C1 segment of cervical spinal cord (tissue), 14 donors: ENCODE measurements around the gene CAMTA1.

ENCODE experiments used
- DNase-seq, 14 donors: peaks; one replicate each; lab custom pipeline; 2025; lab: John Stamatoyannopoulos, UW

CAMTA1 gene

DNA sequence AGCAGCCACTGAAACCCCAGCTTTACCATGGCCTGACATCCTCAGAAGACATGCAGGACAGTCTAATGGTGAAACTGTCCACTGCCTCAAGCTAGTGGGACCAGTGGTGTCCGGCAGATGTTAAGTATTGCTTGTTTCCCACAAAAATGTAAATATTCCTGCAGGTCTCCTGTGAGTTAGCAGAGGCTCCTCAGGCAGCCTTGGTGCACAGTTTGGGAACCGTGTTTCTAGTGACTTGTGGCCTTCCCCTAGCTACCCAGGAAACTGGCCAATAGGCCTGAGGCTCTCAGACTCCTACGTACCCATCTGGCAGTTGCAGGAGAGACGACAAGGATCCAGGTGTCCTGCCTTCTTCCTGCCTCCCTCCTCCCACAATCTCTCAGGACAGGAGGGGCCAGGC, 142.4 kb downstream of the CAMTA1 start:
- DNase-seq, result no peak

DNA sequence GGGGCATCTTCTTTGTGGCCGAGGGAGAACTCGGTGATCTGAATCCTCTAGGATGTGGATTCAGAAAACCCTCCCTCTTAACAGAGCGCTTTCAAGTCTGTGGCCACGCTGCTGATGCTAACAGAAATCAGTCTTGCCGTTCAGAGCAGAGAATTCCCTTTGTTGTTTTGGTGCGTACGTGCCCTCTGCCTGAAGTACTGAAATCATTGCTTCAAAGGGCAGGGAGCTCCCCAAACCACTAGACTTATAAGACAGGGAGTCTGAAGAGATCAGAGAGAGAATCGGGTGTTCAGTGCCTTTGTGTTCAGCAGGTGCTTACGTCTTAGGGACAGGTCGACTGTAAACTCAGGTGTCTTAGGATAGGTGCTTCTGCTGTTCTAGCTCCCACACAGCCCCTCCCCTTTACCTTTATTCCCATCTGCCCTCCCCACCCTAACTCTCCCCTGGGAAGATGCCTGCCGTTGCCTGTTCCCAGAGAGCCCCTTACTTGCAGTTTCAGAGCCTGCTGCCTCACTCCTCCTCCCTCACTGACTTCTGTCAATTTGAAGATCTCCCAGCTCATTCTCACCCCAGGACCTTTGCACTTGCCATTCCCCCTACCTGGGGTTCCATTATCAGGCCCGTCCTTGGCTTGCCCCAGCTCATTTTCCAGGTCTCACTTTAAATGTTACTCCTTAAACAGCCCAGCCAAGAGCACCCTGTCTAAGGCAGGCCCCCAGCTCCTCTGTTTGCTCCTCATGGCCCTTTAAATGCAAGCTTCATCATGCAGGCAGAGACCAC, 143.0 kb downstream of the CAMTA1 start:
- no peak for DNase-seq

DNA sequence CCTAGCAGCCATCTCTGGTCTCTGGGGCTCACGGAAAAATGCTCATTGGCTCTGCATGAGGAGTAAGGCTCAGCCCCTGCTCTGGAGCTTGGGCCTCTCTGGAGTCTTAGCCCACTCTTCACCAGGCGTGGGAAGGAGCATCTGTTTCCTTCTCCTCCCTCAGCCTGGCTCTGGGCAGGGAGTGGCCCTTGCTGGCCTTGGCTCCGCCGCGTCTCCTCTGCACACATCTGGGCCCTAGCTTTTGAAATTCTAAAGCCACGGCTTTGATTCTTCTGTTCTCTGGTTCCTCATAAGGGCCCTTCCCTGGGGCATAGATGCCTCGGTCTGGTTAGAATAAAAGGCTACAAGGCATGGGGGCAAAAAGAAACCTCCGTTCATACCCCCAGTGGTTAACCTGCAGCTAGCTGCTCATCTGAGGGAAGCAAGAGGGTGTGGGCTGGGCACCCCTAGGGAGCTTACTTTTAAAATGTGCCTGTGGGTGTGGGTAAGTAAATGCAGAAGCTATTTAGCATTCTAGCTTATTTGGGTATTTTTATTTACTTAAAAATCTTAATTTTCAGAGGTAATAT, 145.6 kb downstream of the CAMTA1 start:
- no peak for DNase-seq

DNA sequence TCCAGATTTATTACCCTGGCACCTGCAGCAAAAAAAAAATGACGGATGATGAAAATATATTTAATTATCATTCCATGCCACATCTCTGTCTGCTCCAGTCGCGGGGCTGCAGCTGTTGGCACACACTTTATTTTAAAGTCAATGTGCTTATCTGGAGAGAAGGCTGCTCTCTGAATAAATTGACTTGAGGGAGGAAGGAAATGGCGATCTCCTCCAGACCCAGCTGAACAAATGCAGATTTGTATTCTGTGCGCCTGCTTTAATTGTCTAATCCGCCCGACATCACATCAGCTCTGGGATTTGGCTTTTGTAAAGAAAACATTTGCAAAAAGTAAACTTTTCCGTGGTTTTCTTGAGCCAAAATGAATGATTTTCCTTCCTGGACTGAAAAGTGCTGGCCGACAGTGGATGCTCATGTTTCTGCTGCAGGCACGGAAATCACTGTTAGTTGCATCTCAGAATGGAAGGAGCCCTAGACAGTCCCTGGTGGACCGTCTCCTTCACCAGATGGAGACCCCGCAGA, 150.2 kb downstream of the CAMTA1 start:
- DNase-seq, result no peak

GRCh38 chr1:6935911-6936690, 150.8 kb downstream of the CAMTA1 start:
- DNase-seq, result no peak

DNA sequence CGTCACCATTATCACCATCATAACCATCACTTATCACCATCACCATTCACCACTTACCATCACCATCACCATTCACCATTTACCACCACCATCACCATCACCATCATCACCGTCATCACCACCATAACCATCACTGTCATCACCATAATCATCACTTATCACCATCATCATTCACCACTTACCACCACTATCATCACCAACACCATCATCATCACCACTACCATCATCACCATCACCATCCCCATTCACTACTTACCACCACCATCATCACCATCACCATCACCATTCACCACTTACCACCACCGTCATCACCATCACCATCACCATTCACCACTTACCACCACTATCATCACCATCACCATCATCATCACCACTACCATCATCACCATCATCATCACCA, 151.8 kb downstream of the CAMTA1 start:
- DNase-seq, result no peak

DNA sequence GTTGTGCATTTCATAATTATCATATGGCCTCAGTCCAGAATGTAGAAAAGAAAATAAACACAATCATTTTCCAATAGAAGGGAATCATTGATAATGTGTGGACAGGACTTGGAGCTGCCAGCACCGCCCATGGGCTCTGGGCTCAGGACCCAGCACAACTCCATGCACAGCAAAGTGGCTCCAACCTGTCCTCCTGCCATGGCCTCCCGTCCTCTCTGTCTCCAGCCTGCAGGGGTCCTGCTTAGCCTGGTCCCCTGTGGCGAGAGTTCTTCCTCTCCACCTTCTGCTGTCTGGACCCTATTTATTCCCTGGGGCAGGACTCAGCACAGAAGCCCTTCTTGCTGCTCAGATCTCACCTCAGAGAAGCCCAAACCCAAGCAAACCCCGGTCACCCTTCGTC, 154.1 kb downstream of the CAMTA1 start:
- no peak for DNase-seq

DNA sequence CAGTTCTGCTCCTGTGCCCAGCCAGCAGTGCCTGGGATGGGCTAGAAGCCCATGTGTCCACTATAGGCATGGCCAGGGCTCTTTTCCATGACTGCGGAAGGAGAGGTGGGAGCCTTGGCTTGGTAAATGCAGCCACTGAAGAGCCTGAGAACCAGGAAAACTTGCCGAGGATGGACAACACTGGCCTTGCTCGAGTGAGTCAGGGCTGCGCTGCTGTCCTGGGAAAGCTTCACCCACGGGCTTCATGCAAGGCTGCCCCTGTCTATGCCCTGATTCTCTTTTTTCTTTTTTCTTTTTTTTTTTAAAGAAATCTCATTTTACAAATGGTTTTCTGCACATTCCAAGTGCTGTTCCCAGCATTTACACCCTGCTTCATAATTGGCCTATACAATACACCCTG, 156.5 kb downstream of the CAMTA1 start:
- DNase-seq, result no peak

DNA sequence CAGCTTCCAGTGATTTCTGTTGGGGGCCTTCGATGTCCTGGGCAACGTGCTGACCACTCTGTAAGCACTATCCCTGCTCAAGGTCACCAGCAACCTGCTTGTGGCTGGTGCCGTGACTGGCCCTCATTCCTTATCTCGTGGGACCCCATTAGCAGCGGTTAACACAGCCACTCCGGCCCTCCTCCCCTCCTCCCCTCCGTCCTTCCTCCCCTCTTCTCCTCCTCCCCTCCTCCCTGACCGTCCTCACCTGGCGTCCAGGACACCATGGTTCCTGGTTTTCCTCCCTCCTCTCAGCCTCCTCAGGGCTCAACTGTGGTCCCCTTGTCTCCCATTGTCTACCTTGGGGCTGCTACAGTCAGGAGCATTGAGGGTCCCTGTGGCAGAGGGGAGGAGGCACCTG, 157.7 kb downstream of the CAMTA1 start:
- DNase-seq, result no peak

- no peak for DNase-seq
Measured at GRCh38 chr1:6944434-6944833, 159.2 kb downstream of the CAMTA1 start.

DNA sequence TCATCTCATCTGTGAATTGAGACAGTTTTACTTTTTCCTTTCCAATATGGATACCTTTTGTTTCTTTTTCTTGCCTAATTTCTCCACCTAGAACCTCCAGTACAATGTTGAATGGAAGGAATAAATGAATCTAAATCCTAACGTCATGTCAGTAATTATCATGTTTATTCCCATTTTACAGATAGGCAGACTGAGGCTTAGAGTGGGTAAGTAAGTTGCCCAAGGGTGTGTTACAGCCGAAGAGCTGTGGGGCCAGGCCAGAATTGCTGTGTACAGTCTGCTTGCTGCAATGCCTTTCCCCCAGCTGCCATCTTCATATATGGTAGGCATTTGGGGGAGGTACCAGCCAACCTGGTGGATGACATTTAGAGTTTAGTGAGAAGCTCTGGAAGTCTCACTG, 162.7 kb downstream of the CAMTA1 start:
- no peak for DNase-seq

DNA sequence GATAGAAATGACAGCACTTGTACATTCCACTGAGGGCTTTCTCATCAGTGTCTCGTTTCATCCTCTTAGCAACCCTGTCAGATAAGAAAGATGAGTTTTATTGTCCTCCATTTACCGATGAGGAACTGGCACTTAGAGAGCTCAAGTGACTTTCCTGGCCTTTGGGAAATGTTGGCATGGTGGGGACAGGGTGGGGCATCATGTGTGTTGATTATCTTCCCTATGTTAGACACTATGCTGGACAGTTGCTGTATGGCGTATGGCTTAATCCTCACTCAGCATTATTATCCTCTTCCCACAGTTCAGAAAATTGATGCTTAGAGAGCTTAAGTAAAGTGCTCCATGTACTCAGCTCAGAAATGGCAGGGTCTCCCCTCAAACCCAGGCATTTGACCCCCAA, 163.2 kb downstream of the CAMTA1 start:
- no peak for DNase-seq

DNA sequence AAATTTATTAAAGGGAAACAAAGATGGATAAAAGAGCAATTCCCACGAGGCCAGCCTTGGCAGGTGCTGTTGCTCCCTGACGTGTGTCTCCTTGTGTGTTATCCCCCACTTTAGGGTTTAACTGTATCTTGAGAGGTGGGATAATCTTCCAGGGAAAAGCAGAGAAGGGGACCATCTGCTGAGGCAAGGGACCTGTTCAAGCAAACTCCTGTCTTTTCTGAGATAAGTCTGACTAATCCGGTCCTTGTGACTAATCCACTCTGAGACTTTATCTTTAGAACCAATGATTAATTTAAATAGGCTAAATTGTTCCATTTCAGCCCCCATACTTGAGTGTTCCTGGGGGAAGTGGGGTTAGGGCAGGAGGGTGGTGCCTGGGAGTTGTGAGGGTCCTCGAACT, 163.6 kb downstream of the CAMTA1 start:
- no peak for DNase-seq

DNA sequence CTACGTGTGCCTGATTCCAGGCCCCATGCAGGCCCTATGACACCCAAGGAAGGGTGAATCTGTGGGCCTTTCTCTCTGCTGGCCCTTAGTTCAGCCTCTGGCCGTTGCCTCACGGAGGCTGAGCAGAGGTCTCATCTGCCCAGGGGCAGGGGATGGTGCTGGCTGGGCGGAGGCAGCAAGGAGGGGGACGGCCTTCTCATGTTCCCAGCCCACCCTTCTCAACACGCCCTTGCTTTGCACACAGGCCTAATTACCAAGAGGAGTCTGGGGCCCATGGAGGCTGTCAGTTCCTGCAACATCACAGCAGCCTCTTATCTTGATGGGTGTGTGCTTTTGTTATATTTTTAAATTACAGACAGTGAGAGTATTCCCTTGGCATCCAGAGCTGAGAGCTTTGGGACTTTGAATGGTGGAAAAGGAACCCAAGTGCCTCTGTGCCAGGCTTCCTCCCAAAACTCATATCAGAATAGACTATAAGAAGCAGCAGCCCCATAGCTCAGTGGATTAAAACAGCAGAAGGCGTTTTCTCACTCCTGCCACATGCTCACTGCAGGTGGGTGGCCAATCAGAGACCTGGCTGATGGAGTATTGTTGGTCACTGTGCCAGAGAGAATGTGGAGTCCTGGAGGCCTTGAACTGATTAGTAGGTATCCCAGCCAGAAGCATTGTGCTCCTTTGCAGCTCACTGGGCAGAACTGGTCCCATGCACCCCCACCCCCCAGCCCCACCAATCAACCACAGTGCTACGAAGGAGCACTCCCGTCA, 164.9 kb downstream of the CAMTA1 start:
- DNase-seq, result peak in 1 of 14 donors; percentile 92

GRCh38 chr1:6951536-6951935, 166.3 kb downstream of the CAMTA1 start:
- no peak for DNase-seq

DNA sequence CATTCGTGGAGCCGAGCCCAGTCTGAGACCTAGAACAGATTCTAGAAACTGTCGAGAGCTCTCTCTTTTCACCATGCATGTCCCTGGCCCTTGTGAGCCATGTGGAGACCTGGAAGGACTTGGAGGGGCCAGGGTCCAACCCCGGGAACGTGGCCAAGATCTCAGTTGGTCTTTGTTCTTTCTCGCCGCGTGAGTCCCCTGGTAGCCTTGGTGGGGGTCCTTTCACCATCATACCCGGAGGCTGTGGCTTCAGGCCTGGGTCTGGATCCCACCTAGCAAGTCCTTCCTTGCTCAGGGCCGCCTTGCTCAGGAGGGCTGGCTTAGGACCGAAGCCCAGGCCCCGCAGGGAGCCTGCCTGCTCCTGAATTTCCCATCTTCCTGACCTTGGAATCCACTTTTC, 168.0 kb downstream of the CAMTA1 start:
- no peak for DNase-seq

DNA sequence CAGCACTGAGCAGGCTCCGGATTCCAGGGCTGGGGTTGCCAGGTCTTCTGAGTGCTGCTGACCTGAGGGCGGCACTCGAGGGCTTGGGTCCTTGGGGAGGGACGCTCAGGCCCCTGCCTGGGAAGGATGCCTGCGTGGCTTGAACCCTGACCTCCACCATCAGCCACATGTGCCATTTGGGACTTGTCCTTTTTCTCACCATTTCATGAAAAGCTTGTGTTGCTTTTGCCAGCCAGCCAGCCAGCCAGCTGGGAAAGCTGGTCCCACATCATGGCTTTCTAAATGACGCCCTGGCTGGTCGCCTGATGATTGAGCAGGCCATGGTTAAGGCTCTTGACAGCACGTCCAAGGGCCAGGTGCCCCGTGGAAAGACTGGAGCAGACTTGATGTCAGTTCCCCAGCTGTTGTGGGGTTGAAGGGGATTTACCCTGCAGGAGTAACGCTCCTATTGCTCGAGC, 168.7 kb downstream of the CAMTA1 start:
- DNase-seq, result no peak

- no peak for DNase-seq
Measured at GRCh38 chr1:6954591-6954990, 169.3 kb downstream of the CAMTA1 start.

GRCh38 chr1:6955357-6956094, 170.3 kb downstream of the CAMTA1 start:
- DNase-seq, result no peak

DNA sequence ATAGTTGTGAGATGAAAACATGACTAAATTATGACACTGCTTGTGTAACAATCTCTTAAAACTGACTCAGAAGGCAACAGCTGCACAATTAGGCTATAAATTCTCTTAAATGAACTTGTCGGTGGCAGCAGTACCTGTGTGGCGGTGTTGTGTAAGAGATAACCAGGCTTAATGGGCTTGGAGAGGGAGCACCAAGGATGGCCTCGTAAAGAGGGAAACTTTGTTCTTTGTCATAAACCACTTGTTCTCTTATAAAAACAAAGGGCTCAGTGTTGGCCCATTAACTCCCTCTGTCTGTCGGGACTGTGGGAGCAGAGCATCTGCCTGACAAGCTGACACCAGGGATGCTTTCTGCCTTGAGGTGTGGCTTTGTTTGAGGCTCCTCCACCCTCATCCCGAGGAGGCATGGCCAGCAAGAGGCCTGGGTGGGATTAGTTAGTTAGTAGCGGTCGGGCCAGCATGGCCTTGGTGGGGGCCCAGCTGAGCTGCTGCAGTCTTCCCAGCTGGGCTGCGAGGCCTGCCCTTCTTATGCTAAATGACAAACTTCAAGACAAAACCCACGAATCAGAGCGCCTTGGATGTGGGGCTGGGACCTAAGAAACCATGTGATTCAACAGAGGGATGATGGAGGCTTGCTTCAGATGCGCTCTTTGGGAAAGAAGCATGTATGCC, 171.4 kb downstream of the CAMTA1 start:
- DNase-seq, result no peak
